ENCODE data around the gene AGPS. TPM values are rescaled to one million over a fixed set of nuclear protein-coding genes. Genes with fewer than 3 reads are reported as not detected.
"Not testable (repeated sequence)": the region's sequence is repeated elsewhere in the genome, so short reads cannot be mapped to it uniquely, and the experiment has no call there.

The AGPS gene
- polyA plus RNA-seq, 1 donor = 50.5 TPM

- DNase-seq = not testable (repeated sequence)
Observed at GRCh38 chr2:177410629-177411028, 18.1 kb downstream of the AGPS start.

DNA sequence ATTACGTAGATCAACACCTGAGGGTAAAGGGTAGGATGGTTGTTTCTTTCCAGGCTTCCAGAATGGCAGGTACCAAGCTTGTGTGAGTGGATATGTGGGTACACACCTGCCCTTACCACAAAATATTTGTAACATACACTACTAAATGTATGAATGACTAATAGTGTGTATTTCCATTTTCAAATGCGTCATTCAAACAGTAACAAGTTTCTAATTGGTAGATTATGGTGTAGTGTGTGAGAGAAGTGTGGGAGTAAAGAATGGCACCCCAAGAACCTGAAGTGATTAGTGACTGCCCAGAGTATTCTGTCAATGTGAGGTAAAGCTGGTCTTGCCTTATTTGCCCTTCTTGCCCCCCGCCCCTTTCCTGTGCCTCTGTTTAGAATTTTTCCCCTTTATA, 21.1 kb downstream of the AGPS start:
- no peak for DNase-seq

DNA sequence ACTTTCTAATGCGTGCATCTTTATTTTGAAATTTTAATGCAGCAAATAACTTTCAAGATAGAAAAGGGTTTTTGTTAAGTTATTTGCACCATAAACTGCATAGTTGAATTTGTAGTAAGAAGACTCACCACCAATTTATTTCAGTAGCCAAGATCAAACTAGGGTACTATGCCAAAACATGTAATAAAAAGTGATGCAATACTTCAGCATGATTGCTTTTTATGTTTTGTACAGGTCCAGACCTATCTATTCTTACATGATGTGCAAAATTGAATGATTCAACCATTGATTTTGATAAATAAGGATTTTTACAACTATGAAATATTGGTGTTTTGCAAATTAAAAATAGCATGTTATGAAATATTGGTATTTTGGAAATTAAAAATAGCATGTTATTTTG, 26.7 kb downstream of the AGPS start:
- DNase-seq = no peak

DNA sequence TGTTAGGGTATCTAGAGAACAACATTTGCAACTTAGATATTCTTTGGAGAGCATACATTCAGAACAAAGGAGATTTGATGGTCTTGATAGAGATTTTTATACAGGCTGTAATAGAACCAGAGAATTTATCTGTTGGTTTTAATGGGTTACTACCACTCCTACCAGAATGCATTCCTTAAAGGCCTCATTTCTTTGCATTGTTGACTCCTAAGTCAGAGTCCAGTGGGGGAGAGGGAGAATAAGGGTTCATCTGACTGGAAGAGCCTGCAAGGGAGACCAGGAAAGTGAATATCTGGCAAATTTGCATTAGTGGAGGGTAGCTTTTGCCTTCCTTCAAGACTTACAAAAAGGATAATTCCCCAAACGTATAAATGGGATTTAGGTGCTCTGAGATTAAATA, 29.7 kb downstream of the AGPS start:
- DNase-seq = no peak

- not testable (repeated sequence) for DNase-seq
Observed at GRCh38 chr2:177424120-177424519, 31.5 kb downstream of the AGPS start.

DNA sequence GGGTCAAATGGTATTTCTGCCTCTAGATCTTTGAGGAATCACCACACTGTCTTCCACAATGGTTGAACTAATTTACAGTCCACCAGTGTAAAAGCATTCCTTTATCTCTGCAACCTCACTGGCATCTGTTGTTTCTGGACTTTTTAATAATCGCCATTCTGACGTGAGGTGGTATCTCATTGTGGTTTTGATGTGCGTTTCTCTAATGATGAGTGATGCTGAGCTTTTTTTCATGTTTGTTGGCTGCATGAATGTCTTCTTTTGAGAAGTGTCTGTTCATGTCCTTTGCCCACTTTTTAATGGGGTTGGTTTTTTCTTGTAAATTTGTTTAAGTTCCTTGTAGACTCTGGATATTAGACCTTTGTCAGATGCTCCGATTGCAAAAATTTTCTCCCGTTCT, 32.0 kb downstream of the AGPS start:
- DNase-seq = not testable (repeated sequence)

DNA sequence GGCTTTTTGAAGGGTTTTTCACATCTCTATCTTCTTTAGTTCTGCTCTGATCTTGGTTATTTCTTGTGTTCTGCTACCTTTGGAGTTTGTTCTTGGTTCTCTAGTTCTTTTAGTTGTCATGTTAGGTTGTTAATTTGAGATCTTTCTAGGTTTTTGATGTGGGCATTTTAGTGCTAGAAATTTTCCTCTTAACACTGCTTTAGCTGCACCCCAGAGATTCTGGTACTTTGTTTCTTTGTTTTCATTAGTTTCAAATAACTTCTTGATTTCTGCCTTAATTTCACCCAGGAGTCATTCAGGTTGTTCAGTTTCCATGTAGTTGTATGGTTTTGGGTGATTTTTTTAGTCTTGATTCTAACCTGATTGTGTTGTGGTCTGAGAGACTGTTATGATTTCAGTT, 34.7 kb downstream of the AGPS start:
- DNase-seq = no peak

DNA sequence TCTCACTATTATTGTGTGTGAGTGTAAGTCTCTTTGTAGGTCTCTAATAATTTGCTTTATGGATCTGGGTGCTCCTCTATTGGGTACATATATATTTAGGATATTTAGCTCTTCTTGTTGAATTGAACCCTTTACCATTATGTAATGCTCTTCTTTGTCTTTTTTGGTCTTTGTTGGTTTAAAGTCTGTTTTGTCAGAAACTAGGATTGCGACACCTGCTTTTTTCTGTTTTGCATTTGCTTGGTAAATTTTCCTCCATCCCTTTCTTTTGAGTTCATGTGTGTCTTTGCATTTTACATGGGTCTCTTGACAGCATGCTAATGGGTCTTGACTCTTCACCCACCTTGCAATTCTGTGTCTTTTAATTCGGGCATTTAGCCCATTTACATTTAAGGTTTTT, 35.4 kb downstream of the AGPS start:
- not testable (repeated sequence) for DNase-seq

DNA sequence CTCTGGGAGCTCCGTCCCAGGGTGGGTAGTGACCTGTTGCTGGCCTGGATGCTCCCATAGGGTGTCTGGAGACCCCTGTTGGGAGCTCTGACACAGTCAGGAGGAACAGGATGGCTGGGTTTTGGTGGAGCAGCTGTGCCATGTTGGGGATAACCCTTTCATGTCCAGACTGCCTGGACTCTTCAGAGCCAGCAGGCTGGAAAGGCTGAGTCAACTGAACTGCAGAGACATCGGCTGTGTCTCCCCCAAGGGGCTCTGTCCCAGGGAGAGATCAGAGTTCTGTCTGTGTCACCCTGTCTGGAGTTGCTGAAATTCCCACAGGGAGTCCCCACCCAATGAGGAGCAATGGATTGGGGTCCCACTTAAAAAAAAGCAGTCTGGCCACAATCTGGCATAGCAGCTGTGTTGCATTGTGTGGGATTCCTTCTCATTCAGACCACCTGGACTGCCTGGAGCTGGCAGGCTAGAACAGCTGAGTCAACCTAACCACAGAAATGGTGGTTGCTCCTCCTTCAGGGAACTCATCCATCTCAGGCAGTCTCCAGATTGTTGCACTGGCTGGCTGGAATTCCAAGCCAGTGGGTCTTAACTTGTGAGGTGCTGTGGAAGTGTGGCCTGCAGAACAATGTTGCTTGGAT, 37.2 kb downstream of the AGPS start:
- no peak for DNase-seq

DNA sequence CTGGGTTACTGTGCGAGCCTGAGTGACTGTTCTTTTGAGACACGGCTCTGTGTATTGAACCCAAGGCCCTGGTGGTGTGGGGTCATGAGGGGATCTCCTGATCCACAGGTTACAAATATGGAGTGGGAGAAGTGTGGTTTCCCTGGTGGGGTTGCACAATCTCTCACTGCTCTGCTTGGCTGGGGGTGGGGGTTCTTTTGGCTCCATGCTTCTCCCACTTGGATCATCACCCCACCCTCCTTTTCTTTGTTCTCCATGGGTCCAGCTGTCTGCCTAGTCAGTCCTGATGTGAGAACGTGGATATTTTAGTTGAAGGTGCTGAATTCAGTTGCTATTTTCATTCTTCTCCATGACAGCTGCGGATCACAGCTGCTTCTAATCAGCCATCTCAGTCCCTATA, 37.8 kb downstream of the AGPS start:
- no peak for DNase-seq

DNA sequence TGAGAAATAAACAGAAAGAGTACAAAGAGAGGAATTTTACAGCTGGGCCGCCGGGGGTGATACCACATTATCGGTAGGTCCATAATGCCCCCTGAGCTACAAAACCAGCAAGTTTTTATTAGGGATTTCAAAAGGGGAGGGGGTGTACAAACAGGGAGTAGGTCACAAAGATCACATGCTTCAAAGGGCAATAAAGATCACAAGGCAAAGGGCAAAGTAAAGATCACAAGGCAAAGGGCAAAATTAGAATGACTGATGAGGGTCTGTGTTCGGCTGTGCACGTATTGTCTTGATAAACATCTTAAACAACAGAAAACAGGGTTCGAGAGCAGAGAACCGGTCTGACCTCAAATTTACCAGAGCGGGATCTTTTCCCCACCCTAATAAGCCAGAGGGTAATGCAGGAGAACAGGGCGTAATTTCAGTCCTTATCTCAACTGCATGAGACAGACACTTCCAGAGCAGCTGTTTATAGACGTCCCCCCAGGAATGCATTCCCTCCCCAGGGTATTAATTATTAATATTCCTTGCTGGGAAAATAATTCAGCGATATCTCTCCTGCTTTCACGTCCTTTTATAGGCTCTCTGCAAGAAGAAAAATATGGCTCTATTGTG, 38.6 kb downstream of the AGPS start:
- DNase-seq = not testable (repeated sequence)

GRCh38 chr2:177432703-177433102, 40.1 kb downstream of the AGPS start:
- no peak for DNase-seq

- no peak for DNase-seq
Observed at GRCh38 chr2:177433402-177433801, 40.8 kb downstream of the AGPS start.

DNA sequence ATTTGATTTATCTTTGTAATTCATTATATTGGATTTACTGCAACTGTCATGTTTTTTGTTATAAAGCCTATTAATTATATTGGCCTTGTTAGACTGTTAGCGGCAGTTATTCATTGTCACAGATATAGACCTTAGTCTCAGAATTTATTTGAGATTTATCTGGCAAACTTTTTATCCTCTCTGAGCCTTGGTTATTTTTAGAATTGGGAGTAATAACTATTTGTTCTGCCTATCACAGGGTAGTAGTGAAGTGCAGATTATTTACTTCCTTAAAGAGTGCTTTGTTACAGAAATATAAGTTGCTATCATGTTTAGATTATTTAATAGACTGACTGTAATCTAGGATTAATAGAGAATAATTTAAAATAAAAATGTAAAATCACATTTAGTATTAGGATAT, 41.9 kb downstream of the AGPS start:
- no peak for DNase-seq

DNA sequence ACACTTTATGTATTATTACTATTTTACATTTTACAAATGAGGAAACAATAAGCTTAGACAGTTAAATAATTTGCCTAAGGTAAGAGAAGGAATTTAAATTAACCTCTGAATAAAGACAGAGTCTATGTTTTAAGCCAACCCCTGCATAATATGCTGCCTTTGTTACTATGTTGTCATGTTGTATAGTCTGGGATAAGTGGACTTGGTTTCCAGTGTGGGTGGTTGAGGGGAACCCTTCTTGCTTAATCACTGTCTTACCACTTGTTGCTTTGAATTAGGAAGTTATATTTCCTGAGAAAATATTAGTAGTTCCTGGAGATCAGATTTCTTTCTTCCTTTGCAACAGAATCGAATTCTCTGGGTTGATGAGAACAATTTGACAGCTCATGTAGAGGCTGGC, 52.6 kb downstream of the AGPS start:
- no peak for DNase-seq

- no peak for DNase-seq
Observed at GRCh38 chr2:177448031-177448430, 55.5 kb downstream of the AGPS start.

DNA sequence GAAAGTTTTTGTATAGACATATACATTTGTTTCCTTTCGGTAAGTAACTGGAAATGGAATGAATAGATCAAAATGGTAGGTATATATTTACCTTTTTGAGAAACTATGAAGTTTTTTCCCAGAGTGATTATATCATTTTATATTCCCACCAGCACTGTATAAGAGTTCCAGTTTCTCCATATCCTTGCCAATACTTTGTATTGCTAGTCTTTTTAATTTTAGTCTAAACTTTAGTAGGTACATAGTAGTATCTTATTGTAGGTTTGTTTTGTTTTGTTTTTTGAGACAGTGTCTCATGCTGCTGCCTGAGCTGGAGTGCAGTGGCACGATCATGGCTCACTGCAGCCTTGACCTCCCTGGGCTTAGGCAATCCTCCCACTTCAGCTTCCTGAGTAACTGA, 56.6 kb downstream of the AGPS start:
- DNase-seq = no peak

- no peak for DNase-seq
Observed at GRCh38 chr2:177455187-177455586, 62.6 kb downstream of the AGPS start.

DNA sequence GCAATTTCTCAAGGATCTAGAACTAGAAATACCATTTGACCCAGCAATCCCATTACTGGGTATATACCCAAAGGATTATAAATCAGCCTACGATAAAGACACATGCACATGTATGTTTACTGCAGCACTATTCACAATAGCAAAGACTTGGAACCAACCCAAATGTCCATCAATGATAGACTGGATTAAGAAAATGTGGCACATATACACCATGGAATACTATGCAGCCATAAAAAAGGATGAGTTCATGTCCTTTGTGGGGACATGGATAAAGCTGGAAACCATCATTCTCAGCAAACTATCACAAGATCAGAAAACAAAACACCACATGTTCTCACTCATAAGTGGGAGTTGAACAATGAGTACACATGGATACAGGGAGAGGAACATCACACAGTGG, 67.2 kb downstream of the AGPS start:
- DNase-seq = not testable (repeated sequence)

DNA sequence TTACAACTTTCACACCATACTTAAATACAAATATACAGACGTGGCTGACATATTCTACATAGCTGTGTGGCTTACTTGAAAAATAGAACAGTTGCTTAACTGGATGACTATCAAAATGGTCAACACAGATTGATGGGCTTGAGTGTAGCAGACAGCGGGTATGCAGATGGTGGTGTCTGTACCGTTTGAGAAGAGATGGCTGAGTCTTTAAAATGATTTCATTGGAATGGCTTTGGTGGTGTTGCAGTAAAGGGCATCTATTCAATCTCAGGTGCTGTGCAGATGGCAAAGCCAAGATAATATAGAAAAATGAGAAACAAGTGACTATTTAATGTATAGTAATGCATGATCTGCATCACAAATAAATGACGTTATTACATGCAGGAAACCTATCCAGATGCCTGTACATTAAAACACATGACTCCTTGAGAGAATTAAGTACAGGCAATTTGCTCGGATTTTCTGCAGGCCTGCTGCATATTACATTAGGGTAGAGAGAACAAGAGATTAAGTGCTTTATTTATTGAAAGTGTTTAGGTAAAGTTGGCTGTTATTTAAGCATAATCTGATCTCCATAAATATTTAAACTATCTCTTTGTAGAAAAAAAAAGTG, 68.5 kb downstream of the AGPS start:
- DNase-seq = no peak

DNA sequence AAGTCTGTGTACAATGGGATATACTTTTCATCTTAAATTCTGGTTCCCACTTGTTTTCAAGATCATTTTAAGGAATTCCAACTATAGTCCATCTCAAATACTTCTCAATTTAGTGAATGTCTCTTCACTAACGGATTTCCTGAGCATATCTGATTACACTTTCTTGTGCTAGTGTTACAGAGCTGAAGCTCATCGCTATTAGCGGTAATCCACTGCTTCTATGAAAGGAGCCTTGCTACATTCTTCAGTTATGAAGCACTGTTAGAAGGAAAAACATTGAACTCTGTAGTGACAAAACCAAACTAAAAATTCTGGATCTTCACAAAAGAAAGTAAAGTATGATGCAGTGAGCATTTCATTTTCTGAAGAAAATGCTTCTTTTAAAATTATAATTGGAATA, 72.0 kb downstream of the AGPS start:
- no peak for DNase-seq

- DNase-seq = no peak
Observed at GRCh38 chr2:177465400-177466138, 73.0 kb downstream of the AGPS start.
